ENCODE data around the gene FASTKD2. TPM values are rescaled to one million over a fixed set of nuclear protein-coding genes. Genes with fewer than 3 reads are reported as not detected.

Gene FASTKD2
- total and polyA plus RNA-seq, 11 donors = 10.9 to 48.0 (median 42.2) TPM

DNA sequence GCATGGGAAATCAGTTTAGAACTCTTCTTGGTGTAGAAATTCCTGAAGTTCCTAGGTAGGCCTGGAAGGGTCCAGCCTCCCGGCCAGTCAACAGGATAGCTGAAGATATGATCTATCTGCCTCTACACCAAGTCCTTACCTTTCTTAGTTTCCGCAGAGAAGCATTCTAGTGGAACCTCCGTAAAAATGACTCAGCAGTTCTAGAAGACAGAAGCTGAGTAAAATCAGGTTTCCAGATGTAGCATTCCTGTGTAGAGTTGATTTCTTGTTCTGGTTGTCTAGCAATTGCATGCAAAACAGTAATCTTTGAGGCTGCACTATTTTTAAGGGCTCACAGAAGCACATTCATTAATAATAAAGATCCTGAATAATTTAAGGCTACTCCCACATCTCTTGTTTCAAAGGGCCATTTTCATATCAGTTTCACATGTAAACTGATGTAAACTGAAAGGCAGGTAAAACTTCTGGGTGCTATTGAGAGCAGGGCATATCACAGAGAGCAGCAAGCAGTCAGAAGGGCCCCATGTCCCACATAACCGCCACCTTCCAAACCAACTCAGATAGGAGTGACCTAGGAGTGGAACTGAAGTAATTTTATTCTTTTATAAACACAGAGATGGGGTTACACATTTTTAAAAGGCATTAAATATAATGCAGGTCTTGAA lies 44.0 kb upstream of the FASTKD2 start:
- ATAC-seq (no peak), DNase-seq (no peak)
- Histone ChIP-seq H3K4me1 (no peaks in the 10 kb centered on the region), H3K4me3 (no peak overlapping the region), H3K36me3 (no peaks in the 10 kb centered on the region), H3K27ac (no peak overlapping the region), H3K9me3 (peaks cover 0 to 8% (median 0%) of the 10 kb centered on the region in 12 donors), H3K27me3 (no peaks in the 10 kb centered on the region)
- intact Hi-C loops (cut with DNase I) = no loop called here
- 81 to 89% (median 86%) methylated on average over 4 of the region's 4 CpGs for WGBS, 4 donors
- no peak for TF ChIP-seq POLR2A (IDR thresholded peaks at IDR 0.05)
- TF ChIP-seq, protein P1, sequence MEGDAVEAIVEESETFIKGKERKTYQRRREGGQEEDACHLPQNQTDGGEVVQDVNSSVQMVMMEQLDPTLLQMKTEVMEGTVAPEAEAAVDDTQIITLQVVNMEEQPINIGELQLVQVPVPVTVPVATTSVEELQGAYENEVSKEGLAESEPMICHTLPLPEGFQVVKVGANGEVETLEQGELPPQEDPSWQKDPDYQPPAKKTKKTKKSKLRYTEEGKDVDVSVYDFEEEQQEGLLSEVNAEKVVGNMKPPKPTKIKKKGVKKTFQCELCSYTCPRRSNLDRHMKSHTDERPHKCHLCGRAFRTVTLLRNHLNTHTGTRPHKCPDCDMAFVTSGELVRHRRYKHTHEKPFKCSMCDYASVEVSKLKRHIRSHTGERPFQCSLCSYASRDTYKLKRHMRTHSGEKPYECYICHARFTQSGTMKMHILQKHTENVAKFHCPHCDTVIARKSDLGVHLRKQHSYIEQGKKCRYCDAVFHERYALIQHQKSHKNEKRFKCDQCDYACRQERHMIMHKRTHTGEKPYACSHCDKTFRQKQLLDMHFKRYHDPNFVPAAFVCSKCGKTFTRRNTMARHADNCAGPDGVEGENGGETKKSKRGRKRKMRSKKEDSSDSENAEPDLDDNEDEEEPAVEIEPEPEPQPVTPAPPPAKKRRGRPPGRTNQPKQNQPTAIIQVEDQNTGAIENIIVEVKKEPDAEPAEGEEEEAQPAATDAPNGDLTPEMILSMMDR (IDR thresholded peaks at IDR 0.05) = no peak

GRCh38 chr2:206723288-206723687 lies 42.1 kb upstream of the FASTKD2 start:
- TF ChIP-seq POLR2A (IDR thresholded peaks at IDR 0.05) = no peak
- TF ChIP-seq, protein P1 (IDR thresholded peaks at IDR 0.05) = no peak
- ATAC-seq (no peak), DNase-seq (no peak)
- Histone ChIP-seq H3K27me3 (no peaks in the 10 kb centered on the region), H3K4me3 (no peak overlapping the region), H3K27ac (no peak overlapping the region), H3K4me1 (peaks cover 0 to 2% (median 0%) of the 10 kb centered on the region in 12 donors), H3K9me3 (peaks cover 0 to 8% (median 0%) of the 10 kb centered on the region in 12 donors), H3K36me3 (no peaks in the 10 kb centered on the region)
- intact Hi-C loops (cut with DNase I) = no loop called here
- WGBS, 4 donors = 92 to 97% (median 92%) methylated on average over 1 of the region's 1 CpG

- Histone ChIP-seq H3K36me3 (no peaks in the 10 kb centered on the region), H3K4me1 (peaks cover 0 to 11% (median 1%) of the 10 kb centered on the region in 12 donors), H3K27ac (no peak overlapping the region), H3K4me3 (no peak overlapping the region), H3K27me3 (no peaks in the 10 kb centered on the region), H3K9me3 (peaks cover 0 to 3% (median 0%) of the 10 kb centered on the region in 12 donors)
- no peak for TF ChIP-seq POLR2A (IDR thresholded peaks at IDR 0.05)
- TF ChIP-seq, protein P1 (IDR thresholded peaks at IDR 0.05) = no peak
- WGBS, 4 donors = 91 to 96% (median 93%) methylated on average over 2 of the region's 2 CpGs
- intact Hi-C loops (cut with DNase I) = no loop called here
- DNase-seq (no peak), ATAC-seq (no peak)
Observed at GRCh38 chr2:206727287-206727686, 38.1 kb upstream of the FASTKD2 start.

GRCh38 chr2:206728277-206729199 lies 36.9 kb upstream of the FASTKD2 start:
- Histone ChIP-seq H3K27ac (peak overlapping the region in 2 of 12 donors; percentile 9 to 41), H3K27me3 (no peaks in the 10 kb centered on the region), H3K9me3 (peaks cover 0 to 3% (median 0%) of the 10 kb centered on the region in 12 donors), H3K4me1 (peaks cover 0 to 11% (median 1%) of the 10 kb centered on the region in 12 donors), H3K4me3 (no peak overlapping the region), H3K36me3 (no peaks in the 10 kb centered on the region)
- ATAC-seq (peak; percentile 45 to 63 (median 52)), DNase-seq (no peak)
- TF ChIP-seq POLR2A (IDR thresholded peaks at IDR 0.05) = no peak
- TF ChIP-seq, protein P1 (IDR thresholded peaks at IDR 0.05) = no peak
- intact Hi-C loops (cut with DNase I) = no loop called here
- 53 to 69% (median 61%) methylated on average over 7 of the region's 7 CpGs for WGBS, 4 donors

Measured in heart left ventricle (tissue), 16 donors.